ENCODE data around the gene CACNA1B.

- TF ChIP-seq RAD21 (IDR thresholded peaks at IDR 0.05; ENCODE audit: low read depth) (no peak), TCF12 (IDR thresholded peaks at IDR 0.05; ENCODE audit: low read depth) (no peak), FOXM1 (IDR thresholded peaks at IDR 0.05; ENCODE audit: borderline replicate concordance, low read depth) (no peak), REST (IDR thresholded peaks at IDR 0.05; ENCODE audit: low read depth) (no peak), EGR1 (IDR thresholded peaks at IDR 0.05) (no peak)
- TF ChIP-seq, protein P1, sequence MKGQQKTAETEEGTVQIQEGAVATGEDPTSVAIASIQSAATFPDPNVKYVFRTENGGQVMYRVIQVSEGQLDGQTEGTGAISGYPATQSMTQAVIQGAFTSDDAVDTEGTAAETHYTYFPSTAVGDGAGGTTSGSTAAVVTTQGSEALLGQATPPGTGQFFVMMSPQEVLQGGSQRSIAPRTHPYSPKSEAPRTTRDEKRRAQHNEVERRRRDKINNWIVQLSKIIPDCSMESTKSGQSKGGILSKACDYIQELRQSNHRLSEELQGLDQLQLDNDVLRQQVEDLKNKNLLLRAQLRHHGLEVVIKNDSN (IDR thresholded peaks at IDR 0.05) = no peak
Measured at GRCh38 chr9:138040446-138041430, 163.2 kb downstream of the CACNA1B start.

Data from Ishikawa (cell line).